T1000 (cell line): Measurements from ENCODE around the gene FAM25G.
"Not testable (repeated sequence)": the region's sequence is repeated elsewhere in the genome, so short reads cannot be mapped to it uniquely, and the experiment has no call there.

Experiments used
- DNase-seq: peaks from one replicate; lab custom pipeline; 2025; ENCODE audit warnings: mixed read lengths; lab: John Stamatoyannopoulos, UW

FAM25G gene

GRCh38 chr10:47465216-47465917 is 26.1 kb downstream of the FAM25G start:
- DNase-seq, result not testable (repeated sequence)

- not testable (repeated sequence) for DNase-seq
Measured at GRCh38 chr10:47462577-47463358, 28.7 kb downstream of the FAM25G start.

- not testable (repeated sequence) for DNase-seq
Measured at GRCh38 chr10:47461261-47461687, 30.2 kb downstream of the FAM25G start.

GRCh38 chr10:47458466-47459154 is 32.9 kb downstream of the FAM25G start:
- DNase-seq, result no peak

GRCh38 chr10:47457826-47458225 is 33.7 kb downstream of the FAM25G start:
- DNase-seq, result no peak

GRCh38 chr10:47457528-47457820 is 34.0 kb downstream of the FAM25G start:
- DNase-seq, result no peak

GRCh38 chr10:47456794-47457527 is 34.5 kb downstream of the FAM25G start:
- DNase-seq, result no peak

- no peak for DNase-seq
Measured at GRCh38 chr10:47456079-47456785, 35.3 kb downstream of the FAM25G start.

- DNase-seq, result not testable (repeated sequence)
Measured at GRCh38 chr10:47455350-47456078, 36.0 kb downstream of the FAM25G start.

- no peak for DNase-seq
Measured at GRCh38 chr10:47454780-47455058, 36.8 kb downstream of the FAM25G start.

- DNase-seq, result no peak
Measured at GRCh38 chr10:47454008-47454779, 37.3 kb downstream of the FAM25G start.

- DNase-seq, result no peak
Measured at GRCh38 chr10:47453141-47454007, 38.1 kb downstream of the FAM25G start.

- DNase-seq, result no peak
Measured at GRCh38 chr10:47452495-47453140, 38.9 kb downstream of the FAM25G start.

GRCh38 chr10:47451998-47452494 is 39.5 kb downstream of the FAM25G start:
- no peak for DNase-seq

GRCh38 chr10:47451273-47451997 is 40.1 kb downstream of the FAM25G start:
- no peak for DNase-seq

- DNase-seq, result no peak
Measured at GRCh38 chr10:47450442-47450841, 41.1 kb downstream of the FAM25G start.

- no peak for DNase-seq
Measured at GRCh38 chr10:47449979-47450378, 41.5 kb downstream of the FAM25G start.
